ENCODE measurements around the gene NCK2.

NCK2 gene

GRCh38 chr2:105872142-105872728 is 127.5 kb downstream of the NCK2 start:
- Mint-ChIP-seq H3K4me3 (peak overlapping the region; percentile 46), H3K27ac (peak overlapping the region; percentile 58), H3K36me3 (peaks cover 64% of the 10 kb centered on the region), H3K9me3 (no peaks in the 10 kb centered on the region), H3K4me1 (peaks cover 81% of the 10 kb centered on the region)
- DNase-seq (ENCODE audit: low spot score in 2 of 2) (peak in 1 of 2 donors; percentile 65), ATAC-seq (peak; percentile 52)

DNA sequence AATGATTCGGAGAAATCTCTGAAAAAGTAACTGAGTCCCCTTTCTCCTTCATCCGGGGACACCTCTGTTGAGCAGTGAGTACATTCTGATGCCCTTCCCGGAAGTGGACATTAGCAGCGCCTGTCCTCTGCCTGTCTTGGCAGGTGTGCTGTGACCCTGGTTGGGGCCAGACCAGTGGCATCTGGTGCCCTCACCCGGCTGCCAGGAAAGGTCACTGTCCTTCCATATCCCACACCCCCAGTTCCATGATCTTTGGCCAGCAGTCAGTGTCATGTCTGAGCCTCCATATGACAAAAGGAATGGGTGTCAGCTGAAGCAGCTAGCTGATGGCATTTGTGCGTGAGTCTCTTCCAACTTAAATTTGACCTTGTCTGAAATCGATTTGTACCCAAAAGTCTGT is 128.1 kb downstream of the NCK2 start:
- ATAC-seq (no peak), DNase-seq (ENCODE audit: low spot score in 2 of 2) (no peak)
- Mint-ChIP-seq H3K9me3 (no peaks in the 10 kb centered on the region), H3K4me3 (peak overlapping the region; percentile 46), H3K36me3 (peaks cover 66% of the 10 kb centered on the region), H3K4me1 (peaks cover 81% of the 10 kb centered on the region), H3K27ac (peak overlapping the region; percentile 58)

- peak; percentile 17 for ATAC-seq
- H3K36me3 Mint-ChIP-seq, result peaks cover 66% of the 10 kb centered on the region
Measured at GRCh38 chr2:105873281-105873680, 128.6 kb downstream of the NCK2 start.

GRCh38 chr2:105873721-105874120 is 129.0 kb downstream of the NCK2 start:
- Mint-ChIP-seq H3K9me3 (no peaks in the 10 kb centered on the region), H3K27ac (peak overlapping the region; percentile 58), H3K36me3 (peaks cover 66% of the 10 kb centered on the region), H3K4me1 (peaks cover 80% of the 10 kb centered on the region), H3K4me3 (peak overlapping the region; percentile 46)
- DNase-seq (ENCODE audit: low spot score in 2 of 2), result peak; percentile 55 to 84
- ATAC-seq, result peak; percentile 96

More at GRCh38 chr2:105873281-105873680, 128.6 kb downstream of the NCK2 start:
- Mint-ChIP-seq H3K4me1 (peaks cover 81% of the 10 kb centered on the region), H3K4me3 (peak overlapping the region; percentile 46), H3K9me3 (no peaks in the 10 kb centered on the region), H3K27ac (peak overlapping the region; percentile 58)
- no peak for DNase-seq (ENCODE audit: low spot score in 2 of 2)

GRCh38 chr2:105874466-105874865 is 129.8 kb downstream of the NCK2 start:
- H3K9me3 Mint-ChIP-seq, result no peaks in the 10 kb centered on the region
- no peak for DNase-seq (ENCODE audit: low spot score in 2 of 2)
- peaks cover 79% of the 10 kb centered on the region for H3K4me1 Mint-ChIP-seq
- no peak for ATAC-seq
- peaks cover 74% of the 10 kb centered on the region for H3K36me3 Mint-ChIP-seq
- peak overlapping the region; percentile 58 for H3K27ac Mint-ChIP-seq
- peak overlapping the region; percentile 46 for H3K4me3 Mint-ChIP-seq

DNA sequence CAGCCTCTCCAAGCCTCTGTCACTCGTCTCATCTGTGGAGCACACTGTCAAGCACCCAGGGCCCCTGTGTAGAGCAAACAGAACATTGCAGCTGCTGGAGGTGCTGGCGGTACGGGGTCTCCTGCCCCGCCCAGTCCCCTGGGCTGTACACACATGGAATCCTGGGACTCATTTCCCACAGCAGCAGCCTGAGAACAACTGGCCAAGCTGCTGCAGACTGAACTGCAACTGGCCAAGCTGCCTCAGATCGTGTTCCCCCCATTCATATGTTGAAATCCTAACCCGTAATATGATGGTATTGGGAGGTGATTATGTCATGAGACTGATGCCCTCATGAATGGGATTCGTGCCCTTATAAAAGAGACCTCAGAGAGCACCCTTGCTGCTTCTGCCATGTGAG is 130.5 kb downstream of the NCK2 start:
- H3K4me1 Mint-ChIP-seq, result peaks cover 84% of the 10 kb centered on the region

DNA sequence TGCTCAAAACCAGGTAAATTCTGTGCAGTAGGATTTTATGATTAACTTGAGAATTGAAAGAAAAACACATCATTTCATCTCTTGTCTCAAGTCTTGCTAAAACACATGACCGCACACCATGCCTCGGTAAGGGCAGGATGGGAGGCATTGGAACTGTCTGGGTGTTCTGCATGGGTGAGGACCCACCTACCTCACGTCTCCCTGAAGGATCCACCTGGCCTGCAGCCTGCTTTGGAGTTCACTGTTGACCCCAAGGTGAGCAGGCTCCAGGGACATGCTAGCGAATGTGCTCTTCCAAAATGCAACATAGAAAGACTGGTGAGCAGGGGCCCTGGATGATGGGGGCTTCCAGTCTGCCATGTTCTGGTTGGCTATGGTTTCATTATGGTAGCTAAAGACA is 131.5 kb downstream of the NCK2 start:
- no peak overlapping the region for H3K4me3 Mint-ChIP-seq
- no peak for ATAC-seq
- peaks cover 77% of the 10 kb centered on the region for H3K36me3 Mint-ChIP-seq
- H3K27ac Mint-ChIP-seq, result peak overlapping the region; percentile 84
- no peak for DNase-seq (ENCODE audit: low spot score in 2 of 2)
- peaks cover 79% of the 10 kb centered on the region for H3K4me1 Mint-ChIP-seq
- H3K9me3 Mint-ChIP-seq, result no peaks in the 10 kb centered on the region

More for the DNA sequence above, 130.5 kb downstream of the NCK2 start:
- Mint-ChIP-seq H3K27ac (peak overlapping the region; percentile 29), H3K9me3 (no peaks in the 10 kb centered on the region), H3K4me3 (no peak overlapping the region), H3K36me3 (peaks cover 76% of the 10 kb centered on the region)
- no peak for ATAC-seq
- no peak for DNase-seq (ENCODE audit: low spot score in 2 of 2)

- Mint-ChIP-seq H3K36me3 (peaks cover 81% of the 10 kb centered on the region), H3K4me1 (peaks cover 78% of the 10 kb centered on the region), H3K4me3 (no peak overlapping the region), H3K27ac (peak overlapping the region; percentile 84), H3K9me3 (no peaks in the 10 kb centered on the region)
- ATAC-seq, result no peak
- no peak for DNase-seq (ENCODE audit: low spot score in 2 of 2)
Measured at GRCh38 chr2:105877945-105878344, 133.2 kb downstream of the NCK2 start.

DNA sequence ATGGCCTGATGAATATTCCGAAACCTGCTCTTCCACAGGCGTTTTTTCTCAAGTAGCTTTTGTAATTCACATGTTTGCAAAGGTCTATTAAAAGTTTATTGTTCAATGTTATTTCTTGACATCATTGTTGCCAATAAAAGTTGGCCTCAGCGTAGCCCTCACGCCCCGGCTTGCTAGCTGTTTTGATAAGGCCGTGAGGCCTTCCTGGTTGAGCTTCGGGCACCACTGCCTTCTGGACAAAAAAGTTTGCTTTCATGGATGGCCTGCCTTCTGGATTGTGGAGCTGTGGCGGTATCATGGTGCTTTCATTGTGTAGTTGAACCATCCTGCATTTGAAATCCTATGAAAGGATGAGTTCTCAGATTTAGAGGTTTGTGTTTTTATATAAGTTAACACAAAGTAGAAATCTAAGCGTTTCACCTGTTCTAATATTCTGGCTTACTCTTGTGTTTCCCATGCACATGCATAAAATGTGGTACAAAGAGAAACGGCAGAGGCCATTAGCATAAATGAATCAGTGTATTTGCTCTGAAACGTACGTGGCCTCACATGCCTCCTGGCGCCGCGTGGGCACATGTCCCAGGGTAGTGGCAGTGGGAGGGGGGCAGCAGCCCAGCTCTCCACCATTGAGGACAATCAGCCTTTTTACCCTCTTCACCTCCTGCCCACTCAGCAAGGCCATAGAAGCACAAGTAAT is 134.5 kb downstream of the NCK2 start:
- Mint-ChIP-seq H3K27ac (peak overlapping the region; percentile 13), H3K9me3 (no peaks in the 10 kb centered on the region), H3K36me3 (peaks cover 83% of the 10 kb centered on the region), H3K4me3 (no peak overlapping the region), H3K4me1 (peaks cover 76% of the 10 kb centered on the region)
- DNase-seq (ENCODE audit: low spot score in 2 of 2) (no peak), ATAC-seq (no peak)

- peaks cover 89% of the 10 kb centered on the region for H3K36me3 Mint-ChIP-seq
- no peaks in the 10 kb centered on the region for H3K9me3 Mint-ChIP-seq
- DNase-seq (ENCODE audit: low spot score in 2 of 2) (no peak), ATAC-seq (peak; percentile 73)
- H3K27ac Mint-ChIP-seq, result peak overlapping the region; percentile 13
- peaks cover 79% of the 10 kb centered on the region for H3K4me1 Mint-ChIP-seq
- H3K4me3 Mint-ChIP-seq, result no peak overlapping the region
Measured at GRCh38 chr2:105879803-105880300, 135.1 kb downstream of the NCK2 start.

DNA sequence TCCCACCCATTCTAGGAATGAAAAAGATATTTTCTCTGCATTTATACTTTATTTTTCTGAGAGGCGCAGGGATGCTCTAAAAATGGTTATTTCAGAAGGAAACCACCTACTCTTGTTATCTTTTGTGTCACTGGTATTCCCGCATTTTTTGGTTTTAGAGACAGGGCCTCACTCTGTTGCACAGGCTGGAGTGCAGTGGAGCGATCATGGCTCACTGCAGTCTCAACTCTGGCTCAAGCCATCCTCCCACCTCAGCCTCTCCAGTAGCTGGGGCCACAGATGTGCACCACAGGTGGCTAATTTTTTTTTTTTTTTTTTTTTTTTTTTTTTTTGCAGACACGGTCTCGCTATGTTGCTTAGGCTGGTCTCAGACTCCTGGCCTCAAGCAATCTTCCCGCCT is 135.9 kb downstream of the NCK2 start:
- Mint-ChIP-seq H3K27ac (peak overlapping the region; percentile 13), H3K9me3 (no peaks in the 10 kb centered on the region), H3K36me3 (peaks cover 93% of the 10 kb centered on the region), H3K4me3 (no peak overlapping the region), H3K4me1 (peaks cover 76% of the 10 kb centered on the region)
- no peak for DNase-seq (ENCODE audit: low spot score in 2 of 2)
- no peak for ATAC-seq

GRCh38 chr2:105881286-105882136 is 136.8 kb downstream of the NCK2 start:
- no peaks in the 10 kb centered on the region for H3K9me3 Mint-ChIP-seq
- H3K36me3 Mint-ChIP-seq, result peaks cover 94% of the 10 kb centered on the region
- ATAC-seq (no peak), DNase-seq (ENCODE audit: low spot score in 2 of 2) (no peak)
- H3K4me3 Mint-ChIP-seq, result no peak overlapping the region
- peak overlapping the region; percentile 13 for H3K27ac Mint-ChIP-seq
- peaks cover 78% of the 10 kb centered on the region for H3K4me1 Mint-ChIP-seq

GRCh38 chr2:105882341-105882740 is 137.6 kb downstream of the NCK2 start:
- DNase-seq (ENCODE audit: low spot score in 2 of 2) (no peak), ATAC-seq (no peak)
- Mint-ChIP-seq H3K4me3 (no peak overlapping the region), H3K36me3 (peaks cover 94% of the 10 kb centered on the region), H3K4me1 (peaks cover 78% of the 10 kb centered on the region), H3K27ac (peak overlapping the region; percentile 13), H3K9me3 (no peaks in the 10 kb centered on the region)

- H3K4me3 Mint-ChIP-seq, result no peak overlapping the region
- DNase-seq (ENCODE audit: low spot score in 2 of 2) (no peak), ATAC-seq (no peak)
- peaks cover 95% of the 10 kb centered on the region for H3K36me3 Mint-ChIP-seq
- H3K4me1 Mint-ChIP-seq, result peaks cover 78% of the 10 kb centered on the region
- no peaks in the 10 kb centered on the region for H3K9me3 Mint-ChIP-seq
- H3K27ac Mint-ChIP-seq, result peak overlapping the region; percentile 13
Measured at GRCh38 chr2:105882920-105883435, 138.3 kb downstream of the NCK2 start.

All from stimulated activated effector memory CD8-positive, alpha-beta T cell treated with anti-CD3 and anti-CD28 coated beads, Interleukin-12 subunit alpha, Interleukin-12 subunit beta, amount 100 ng/mL, for 72 hours (primary cell).